HEK293T (cell line): ENCODE data around the gene CCL27.

ENCODE experiments used
- CTBP1 ChIP-seq: fragments of 450-650 bp; IDR thresholded peaks from 2 replicates; pipeline ENCODE4 v1.6.1; 2016; ENCODE audit warnings: borderline replicate concordance
- ELF4 ChIP-seq: fragments of 450-650 bp; IDR thresholded peaks from 2 replicates; pipeline ENCODE4 v1.6.1; 2017; ENCODE audit warnings: antibody characterized with exemption
- FOXA1 ChIP-seq: fragments of 450-650 bp; IDR thresholded peaks from 2 replicates; pipeline ENCODE4 v1.6.1; 2016; ENCODE audit warnings: mild to moderate bottlenecking
- FOXM1 ChIP-seq: fragments of 450-650 bp; IDR thresholded peaks from 2 replicates; pipeline ENCODE4 v1.6.1; 2017; ENCODE audit warnings: mild to moderate bottlenecking, borderline replicate concordance
- L3MBTL2 ChIP-seq: fragments of 450-650 bp; conservative IDR thresholded peaks from 2 replicates; pipeline ENCODE4 v1.6.1; 2016; ENCODE audit warnings: mild to moderate bottlenecking
- LEF1 ChIP-seq: fragments of 450-650 bp; IDR thresholded peaks from 2 replicates; pipeline ENCODE4 v1.6.1; 2017; ENCODE audit warnings: mild to moderate bottlenecking, borderline replicate concordance
- NFRKB ChIP-seq: fragments of 450-650 bp; IDR thresholded peaks from 2 replicates; pipeline ENCODE4 v1.6.1; 2016; ENCODE audit warnings: mild to moderate bottlenecking, moderate library complexity
- PKNOX1 ChIP-seq: fragments of 450-650 bp; IDR thresholded peaks from 2 replicates; pipeline ENCODE4 v1.6.1; 2016
- SP1 ChIP-seq: fragments of 450-650 bp; IDR thresholded peaks from 2 replicates; pipeline ENCODE4 v1.6.1; 2017
- SUZ12 ChIP-seq: fragments of 450-650 bp; IDR thresholded peaks from 2 replicates; pipeline ENCODE4 v1.6.1; 2016; ENCODE audit warnings: mild to moderate bottlenecking
- TARDBP ChIP-seq: fragments of 450-650 bp; IDR thresholded peaks from 2 replicates; pipeline ENCODE4 v1.6.1; 2016

GRCh38 chr9:34634551-34635248 lies 27.8 kb downstream of the CCL27 start:
- TF ChIP-seq NFRKB: no peak
- no peak for TF ChIP-seq LEF1
- no peak for TF ChIP-seq FOXA1
- no peak for TF ChIP-seq SUZ12
- TF ChIP-seq TARDBP: no peak
- TF ChIP-seq SP1: no peak
- TF ChIP-seq ELF4: no peak
- TF ChIP-seq L3MBTL2: no peak
- TF ChIP-seq PKNOX1: no peak
- TF ChIP-seq FOXM1: no peak
- TF ChIP-seq CTBP1: no peak
